ENCODE data around the gene ARL13B. TPM values are rescaled to one million over a fixed set of nuclear protein-coding genes. Genes with fewer than 3 reads are reported as not detected.
A peak's percentile ranks its signal among the peaks of the same experiment; 100 is the strongest.

Gene ARL13B
- total RNA-seq, 1 experiment from 2014 or later, result 7.6 TPM

DNA sequence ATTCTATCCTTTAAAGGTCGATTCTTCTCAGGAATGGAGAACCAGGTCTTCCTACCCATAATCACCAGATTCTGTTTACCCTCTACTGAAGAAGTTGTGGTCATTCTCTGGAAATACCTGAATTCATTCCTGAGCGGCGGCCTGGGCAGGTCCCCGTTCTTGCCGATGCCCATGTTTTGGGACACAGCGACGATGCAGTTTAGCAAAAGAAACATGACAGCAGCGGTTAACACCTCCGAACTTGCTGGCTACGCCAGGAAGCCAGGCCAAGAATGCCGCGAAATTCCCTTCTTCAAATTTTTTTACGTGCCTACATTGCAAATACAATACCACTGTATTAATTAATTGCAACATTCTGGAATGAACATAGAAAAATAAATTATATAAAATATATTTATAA is 81.3 kb downstream of the ARL13B start:
- H3K27me3 Mint-ChIP-seq (ENCODE audit: insufficient read depth, unreplicated experiment), result no peaks in the 10 kb centered on the region
- Histone ChIP-seq H3K9me3 (no peaks in the 10 kb centered on the region), H3K4me3 (ENCODE audit: low read depth, low read length) (no peak overlapping the region), H3K4me1 (peaks cover 4% of the 10 kb centered on the region; the same call in 1 of the 2 replicates), H3K27me3 (replicated peaks; ENCODE audit: control insufficient read depth, insufficient read depth, low read length) (no peaks in the 10 kb centered on the region), H3K36me3 (ENCODE audit: control insufficient read depth, insufficient read depth, low read length) (no peaks in the 10 kb centered on the region)
- no peaks in the 10 kb centered on the region for H3K9me3 Mint-ChIP-seq (ENCODE audit: unreplicated experiment)
- no peaks in the 10 kb centered on the region for H3K4me1 Mint-ChIP-seq (ENCODE audit: low read depth, unreplicated experiment)
- ChIA-PET POLR2A (no interaction called here), CTCF (no interaction called here)
- intact Hi-C loops (cut with micrococcal nuclease; ENCODE audit: unreplicated experiment), result no loop called here
- H3K4me3 Mint-ChIP-seq (ENCODE audit: unreplicated experiment), result no peak overlapping the region
- TF ChIP-seq, protein P1, sequence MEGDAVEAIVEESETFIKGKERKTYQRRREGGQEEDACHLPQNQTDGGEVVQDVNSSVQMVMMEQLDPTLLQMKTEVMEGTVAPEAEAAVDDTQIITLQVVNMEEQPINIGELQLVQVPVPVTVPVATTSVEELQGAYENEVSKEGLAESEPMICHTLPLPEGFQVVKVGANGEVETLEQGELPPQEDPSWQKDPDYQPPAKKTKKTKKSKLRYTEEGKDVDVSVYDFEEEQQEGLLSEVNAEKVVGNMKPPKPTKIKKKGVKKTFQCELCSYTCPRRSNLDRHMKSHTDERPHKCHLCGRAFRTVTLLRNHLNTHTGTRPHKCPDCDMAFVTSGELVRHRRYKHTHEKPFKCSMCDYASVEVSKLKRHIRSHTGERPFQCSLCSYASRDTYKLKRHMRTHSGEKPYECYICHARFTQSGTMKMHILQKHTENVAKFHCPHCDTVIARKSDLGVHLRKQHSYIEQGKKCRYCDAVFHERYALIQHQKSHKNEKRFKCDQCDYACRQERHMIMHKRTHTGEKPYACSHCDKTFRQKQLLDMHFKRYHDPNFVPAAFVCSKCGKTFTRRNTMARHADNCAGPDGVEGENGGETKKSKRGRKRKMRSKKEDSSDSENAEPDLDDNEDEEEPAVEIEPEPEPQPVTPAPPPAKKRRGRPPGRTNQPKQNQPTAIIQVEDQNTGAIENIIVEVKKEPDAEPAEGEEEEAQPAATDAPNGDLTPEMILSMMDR (IDR thresholded peaks at IDR 0.05; ENCODE audit: insufficient read depth in 1 of 2, low read depth in 1 of 2, low read length in 1 of 2, severe bottlenecking in 1 of 2, unreplicated experiment in 1 of 2), result no peak
- no TSS peak for BruUV-seq (replicated peaks)
- DNase-seq, result no peak
- H3K36me3 Mint-ChIP-seq (ENCODE audit: insufficient read depth, unreplicated experiment), result peaks cover 6% of the 10 kb centered on the region
- H3K27ac Mint-ChIP-seq (ENCODE audit: unreplicated experiment), result no peak overlapping the region

DNA sequence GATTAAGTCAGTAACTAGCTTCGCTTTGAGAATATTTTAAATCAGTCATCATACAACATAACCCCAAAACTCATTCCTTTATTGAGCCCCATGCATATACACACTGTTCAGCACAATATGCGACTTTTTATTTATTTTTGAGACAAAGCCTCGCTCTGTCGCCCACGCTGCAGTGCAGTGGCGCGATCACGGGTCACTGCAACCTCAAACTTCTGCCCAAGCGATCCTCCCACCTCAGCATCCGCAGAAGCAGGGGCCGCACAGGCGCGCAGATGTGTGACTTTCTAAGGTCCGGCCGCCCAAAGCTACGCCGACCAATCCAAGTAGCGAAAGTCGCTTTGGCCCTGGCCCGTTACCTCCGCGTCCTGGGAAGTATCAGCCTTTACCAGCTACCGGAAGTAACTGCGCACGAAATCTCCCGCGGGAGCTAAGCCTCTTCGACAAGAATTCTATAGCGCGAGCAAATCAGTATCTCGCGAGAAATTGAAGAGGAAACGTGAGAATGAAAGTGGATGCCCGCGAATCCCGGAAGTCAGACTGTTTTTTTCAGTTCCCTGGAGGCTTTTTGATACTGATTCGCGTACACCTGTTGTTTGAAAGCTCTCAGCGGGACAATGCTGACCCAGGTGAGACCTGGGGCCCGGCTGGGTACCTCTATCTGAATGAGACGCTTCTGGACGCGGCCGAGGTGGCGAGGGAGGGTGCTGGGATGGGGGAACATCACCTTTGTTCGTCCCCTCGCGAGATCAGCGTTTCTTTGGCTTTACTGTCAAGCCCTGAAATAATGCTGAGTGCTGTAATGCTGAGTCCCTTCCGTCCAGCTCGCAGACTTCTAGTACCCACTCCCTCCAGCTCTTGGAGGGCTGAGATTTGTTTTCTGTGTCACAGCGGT is 82.8 kb downstream of the ARL13B start, which contains the start of the genes DHFR2 and NSUN3:
DHFR2 (minus strand) TSS at position 404 of the 892 bp plus-strand sequence. CDS start 1,405 bp downstream, outside the sequence.
NSUN3 (plus strand) TSS at position 549 of the 892 bp plus-strand sequence; CDS start at position 615, 66 bp downstream.
- TSS peak; percentile 53 for BruUV-seq (replicated peaks)

More for the DNA sequence above, 82.8 kb downstream of the ARL13B start, which contains the start of the genes DHFR2 and NSUN3:
- no peaks in the 10 kb centered on the region for H3K9me3 Mint-ChIP-seq (ENCODE audit: unreplicated experiment)
- Histone ChIP-seq H3K4me1 (peaks cover 4% of the 10 kb centered on the region; the same call in 1 of the 2 replicates), H3K9me3 (no peaks in the 10 kb centered on the region), H3K4me3 (ENCODE audit: low read depth, low read length) (peak within 1 kb of the TSS; percentile 47), H3K36me3 (ENCODE audit: control insufficient read depth, insufficient read depth, low read length) (no peaks in the 10 kb centered on the region), H3K27me3 (replicated peaks; ENCODE audit: control insufficient read depth, insufficient read depth, low read length) (no peaks in the 10 kb centered on the region)
- peak within 1 kb of the TSS; percentile 98 for H3K4me3 Mint-ChIP-seq (ENCODE audit: unreplicated experiment)
- peak within 1 kb of the TSS; percentile 99 for H3K27ac Mint-ChIP-seq (ENCODE audit: unreplicated experiment)
- CTCF ChIA-PET, result interaction anchor here (0.6 to 1.3 kb wide), 2 partner anchors 9 to 39 kb away, joined by 3 to 5 read pairs; no protein-coding TSS in a partner anchor
- intact Hi-C loops (cut with micrococcal nuclease; ENCODE audit: unreplicated experiment), result no loop called here
- no peaks in the 10 kb centered on the region for H3K27me3 Mint-ChIP-seq (ENCODE audit: insufficient read depth, unreplicated experiment)
- H3K36me3 Mint-ChIP-seq (ENCODE audit: insufficient read depth, unreplicated experiment), result peaks cover 6% of the 10 kb centered on the region
- H3K4me1 Mint-ChIP-seq (ENCODE audit: low read depth, unreplicated experiment), result peaks cover 8% of the 10 kb centered on the region
- DNase-seq, result peak; percentile 90 to 95
- TF ChIP-seq, protein P1 (IDR thresholded peaks at IDR 0.05; ENCODE audit: insufficient read depth in 1 of 2, low read depth in 1 of 2, low read length in 1 of 2, severe bottlenecking in 1 of 2, unreplicated experiment in 1 of 2), result no peak
- POLR2A ChIA-PET, result interaction anchor here (0.6 to 2.2 kb wide), 5 partner anchors 13 to 89 kb away, joined by 3 to 8 read pairs (median 6); partner anchors contain the start of genes ARL13B and PROS1
